Tibial nerve (tissue), 4 donors: ENCODE results near the gene SPHKAP.

Experiments
- EP300 ChIP-seq, 2 donors: sonication (generic); formaldehyde crosslinking; IDR thresholded peaks; one replicate each; pipeline ENCODE4 v1.6.1; 2017; ENCODE audit warnings: antibody characterized with exemption in 2 of 2, mild to moderate bottlenecking in 1 of 2
- POLR2A ChIP-seq, 2 donors: fragments of 450-650 bp; IDR thresholded peaks; one replicate each; pipeline ENCODE4 v1.6.1; 2017; ENCODE audit warnings: antibody characterized with exemption in 2 of 2, mild to moderate bottlenecking in 2 of 2, moderate library complexity in 2 of 2
- TF ChIP-seq, protein P1 (sequence below), 5 experiments: fragments of 200-600 bp in 3 of 5; fragments of 450-650 bp in 2 of 5; sonication (generic) in 3 of 5; IDR thresholded peaks; one replicate each; pipeline ENCODE4 v1.5.1; 2016 to 2019; ENCODE audit warnings: antibody characterized with exemption in 5 of 5, mild to moderate bottlenecking in 3 of 5, moderate library complexity in 2 of 5

DNA sequence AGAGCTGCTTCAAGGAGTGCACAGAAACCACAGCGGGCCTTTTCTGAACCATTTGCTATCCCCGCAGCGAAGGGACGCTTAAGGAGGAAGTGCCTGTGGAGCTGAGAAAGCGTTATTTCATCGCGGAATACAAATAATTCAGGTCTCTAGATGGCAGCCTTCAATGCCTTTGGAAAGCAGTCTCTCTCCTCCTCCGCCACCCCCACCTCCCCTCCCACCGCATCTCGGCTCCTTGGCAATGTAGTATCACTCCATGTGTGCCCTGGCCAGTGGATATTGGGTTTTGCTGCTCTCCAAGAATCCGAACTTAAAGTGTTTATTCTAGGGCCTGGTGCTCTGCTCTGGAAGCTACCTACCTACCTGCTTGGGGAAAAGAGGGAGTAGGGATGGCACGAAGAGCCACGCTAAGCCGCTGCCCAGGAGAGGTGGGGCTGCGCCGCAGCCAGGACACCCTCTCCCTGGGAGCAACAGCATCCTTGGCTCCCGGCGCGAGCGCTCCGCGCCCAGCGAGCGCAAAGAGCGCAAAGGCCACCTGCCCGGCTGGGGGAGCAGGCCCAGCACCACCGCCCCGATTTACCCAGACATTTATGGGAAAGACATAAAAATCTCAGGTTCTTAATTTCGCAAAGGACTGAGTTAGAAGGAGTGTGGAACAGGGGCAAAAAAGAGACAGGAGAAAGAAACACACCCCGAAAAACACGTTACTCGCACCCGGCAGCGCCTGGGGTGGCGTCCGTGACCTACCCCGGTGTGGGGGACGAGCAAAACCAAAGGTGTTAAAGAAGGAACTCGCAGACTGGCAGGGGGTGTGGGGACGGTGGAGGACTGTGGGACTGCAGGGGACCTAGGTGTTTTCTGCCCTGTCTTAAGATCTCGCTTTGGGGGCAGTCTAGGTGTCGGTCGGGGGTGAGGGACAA lies 1.0 kb downstream of the SPHKAP start:
- TF ChIP-seq, protein P1, sequence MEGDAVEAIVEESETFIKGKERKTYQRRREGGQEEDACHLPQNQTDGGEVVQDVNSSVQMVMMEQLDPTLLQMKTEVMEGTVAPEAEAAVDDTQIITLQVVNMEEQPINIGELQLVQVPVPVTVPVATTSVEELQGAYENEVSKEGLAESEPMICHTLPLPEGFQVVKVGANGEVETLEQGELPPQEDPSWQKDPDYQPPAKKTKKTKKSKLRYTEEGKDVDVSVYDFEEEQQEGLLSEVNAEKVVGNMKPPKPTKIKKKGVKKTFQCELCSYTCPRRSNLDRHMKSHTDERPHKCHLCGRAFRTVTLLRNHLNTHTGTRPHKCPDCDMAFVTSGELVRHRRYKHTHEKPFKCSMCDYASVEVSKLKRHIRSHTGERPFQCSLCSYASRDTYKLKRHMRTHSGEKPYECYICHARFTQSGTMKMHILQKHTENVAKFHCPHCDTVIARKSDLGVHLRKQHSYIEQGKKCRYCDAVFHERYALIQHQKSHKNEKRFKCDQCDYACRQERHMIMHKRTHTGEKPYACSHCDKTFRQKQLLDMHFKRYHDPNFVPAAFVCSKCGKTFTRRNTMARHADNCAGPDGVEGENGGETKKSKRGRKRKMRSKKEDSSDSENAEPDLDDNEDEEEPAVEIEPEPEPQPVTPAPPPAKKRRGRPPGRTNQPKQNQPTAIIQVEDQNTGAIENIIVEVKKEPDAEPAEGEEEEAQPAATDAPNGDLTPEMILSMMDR (IDR thresholded peaks at IDR 0.05) = no peak
- no peak for TF ChIP-seq POLR2A (IDR thresholded peaks at IDR 0.05)
- TF ChIP-seq EP300 (IDR thresholded peaks at IDR 0.05) = no peak
